HG03045 (cell line): Measurements from ENCODE around the gene CALCR.
"Not testable (repeated sequence)": the region's sequence is repeated elsewhere in the genome, so short reads cannot be mapped to it uniquely, and the experiment has no call there.

Experiments
- ATAC-seq: cut with Tn5 transposase; IDR thresholded peaks from one replicate; pipeline ENCODE4 v1.9.1; 2021; ENCODE audit warnings: mild to moderate bottlenecking, moderate library complexity; ENCODE audit not compliant: unreplicated experiment

The CALCR gene

GRCh38 chr7:93574646-93575554 lies at the start of gene CALCR:
CALCR (minus strand) TSS chr7:93574724; CDS start chr7:93486981, 87,743 bp downstream.
- ATAC-seq: no peak

GRCh38 chr7:93623816-93624215 lies 49.3 kb upstream of the CALCR start:
- no peak for ATAC-seq

- no peak for ATAC-seq
These were observed 47.8 kb upstream of the CALCR start for GRCh38 chr7:93622036-93623033.

- no peak for ATAC-seq
These were observed 46.3 kb upstream of the CALCR start for GRCh38 chr7:93620864-93621263.

- ATAC-seq: no peak
These were observed 45.5 kb upstream of the CALCR start for GRCh38 chr7:93620057-93620456.

GRCh38 chr7:93601363-93601762 lies 26.8 kb upstream of the CALCR start:
- ATAC-seq: no peak

- no peak for ATAC-seq
These were observed 19.7 kb upstream of the CALCR start for GRCh38 chr7:93594250-93594649.

- ATAC-seq: no peak
These were observed 18.2 kb upstream of the CALCR start for GRCh38 chr7:93592588-93593266.

- ATAC-seq: not testable (repeated sequence)
These were observed 16.9 kb upstream of the CALCR start for GRCh38 chr7:93591224-93592050.

GRCh38 chr7:93586479-93586865 lies 11.9 kb upstream of the CALCR start:
- not testable (repeated sequence) for ATAC-seq

GRCh38 chr7:93585694-93586478 lies 11.4 kb upstream of the CALCR start:
- not testable (repeated sequence) for ATAC-seq

- ATAC-seq: no peak
These were observed 4.9 kb upstream of the CALCR start for GRCh38 chr7:93579431-93579830.

- ATAC-seq: no peak
These were observed 4.2 kb upstream of the CALCR start for GRCh38 chr7:93578762-93579161.

- ATAC-seq: no peak
These were observed 1.3 kb upstream of the CALCR start for GRCh38 chr7:93575555-93576399.

GRCh38 chr7:93574269-93574645 lies 267 bp downstream of the CALCR start:
- no peak for ATAC-seq

- no peak for ATAC-seq
These were observed 5.3 kb downstream of the CALCR start for GRCh38 chr7:93569189-93569588.

GRCh38 chr7:93566876-93567275 lies 7.6 kb downstream of the CALCR start:
- no peak for ATAC-seq

GRCh38 chr7:93563584-93563983 lies 10.9 kb downstream of the CALCR start:
- no peak for ATAC-seq
